HEK293T (cell line): ENCODE data around the gene CSRP1.

Experiments used
- CTCF ChIA-PET: fragments of 350-600 bp; formaldehyde crosslinking; extraction: SDS; loops from one replicate; lab custom pipeline; 2021; ENCODE audit warnings: antibody characterized with exemption, inconsistent platforms; lab: Yijun Ruan, JAX
- POLR2A ChIA-PET: fragments of 350-600 bp; formaldehyde crosslinking; extraction: SDS; loops from one replicate; lab custom pipeline; 2020; ENCODE audit warnings: antibody characterized with exemption, inconsistent platforms; lab: Yijun Ruan, JAX
- DNase-seq: peaks from one replicate; pipeline ENCODE4 v3.0.0; 2012; ENCODE audit warnings: mixed read lengths; ENCODE audit errors: extremely low spot score
- ARNT ChIP-seq: fragments of 450-650 bp; IDR thresholded peaks from 2 replicates; pipeline ENCODE4 v1.6.1; 2017; ENCODE audit warnings: mild to moderate bottlenecking
- BHLHE40 ChIP-seq: fragments of 450-650 bp; IDR thresholded peaks from 2 replicates; pipeline ENCODE4 v1.6.1; 2016; ENCODE audit warnings: mild to moderate bottlenecking, moderate library complexity, borderline replicate concordance
- CTBP1 ChIP-seq: fragments of 450-650 bp; IDR thresholded peaks from 2 replicates; pipeline ENCODE4 v1.6.1; 2016; ENCODE audit warnings: borderline replicate concordance
- ELF4 ChIP-seq: fragments of 450-650 bp; IDR thresholded peaks from 2 replicates; pipeline ENCODE4 v1.6.1; 2017; ENCODE audit warnings: antibody characterized with exemption
- FOXA1 ChIP-seq: fragments of 450-650 bp; IDR thresholded peaks from 2 replicates; pipeline ENCODE4 v1.6.1; 2016; ENCODE audit warnings: mild to moderate bottlenecking
- FOXK2 ChIP-seq: fragments of 450-650 bp; IDR thresholded peaks from 2 replicates; pipeline ENCODE4 v1.6.1; 2016; ENCODE audit warnings: mild to moderate bottlenecking
- FOXM1 ChIP-seq: fragments of 450-650 bp; IDR thresholded peaks from 2 replicates; pipeline ENCODE4 v1.6.1; 2017; ENCODE audit warnings: mild to moderate bottlenecking, borderline replicate concordance
- HDGF ChIP-seq: fragments of 450-650 bp; IDR thresholded peaks from 2 replicates; pipeline ENCODE4 v1.6.1; 2017; ENCODE audit warnings: antibody characterized with exemption, borderline replicate concordance
- L3MBTL2 ChIP-seq: fragments of 450-650 bp; conservative IDR thresholded peaks from 2 replicates; pipeline ENCODE4 v1.6.1; 2016; ENCODE audit warnings: mild to moderate bottlenecking
- LEF1 ChIP-seq: fragments of 450-650 bp; IDR thresholded peaks from 2 replicates; pipeline ENCODE4 v1.6.1; 2017; ENCODE audit warnings: mild to moderate bottlenecking, borderline replicate concordance
- NFRKB ChIP-seq: fragments of 450-650 bp; IDR thresholded peaks from 2 replicates; pipeline ENCODE4 v1.6.1; 2016; ENCODE audit warnings: mild to moderate bottlenecking, moderate library complexity
- PKNOX1 ChIP-seq: fragments of 450-650 bp; IDR thresholded peaks from 2 replicates; pipeline ENCODE4 v1.6.1; 2016
- SP1 ChIP-seq: fragments of 450-650 bp; IDR thresholded peaks from 2 replicates; pipeline ENCODE4 v1.6.1; 2017
- SUZ12 ChIP-seq: fragments of 450-650 bp; IDR thresholded peaks from 2 replicates; pipeline ENCODE4 v1.6.1; 2016; ENCODE audit warnings: mild to moderate bottlenecking
- TARDBP ChIP-seq: fragments of 450-650 bp; IDR thresholded peaks from 2 replicates; pipeline ENCODE4 v1.6.1; 2016
- ZNF384 ChIP-seq: fragments of 450-650 bp; IDR thresholded peaks from 2 replicates; pipeline ENCODE4 v1.6.1; 2016

CSRP1 gene

GRCh38 chr1:201459052-201459451 is 47.9 kb downstream of the CSRP1 start:
- ChIA-PET POLR2A (no interaction called here), CTCF (interaction anchor here (0.6 to 3.0 kb wide), 2 partner anchors 11 to 24 kb away, joined by 3 to 10 read pairs; no protein-coding TSS in a partner anchor)
- no peak for TF ChIP-seq FOXK2
- TF ChIP-seq ZNF384 = no peak
- no peak for TF ChIP-seq FOXM1
- TF ChIP-seq BHLHE40 = no peak
- no peak for DNase-seq

GRCh38 chr1:201457508-201457960 is 49.4 kb downstream of the CSRP1 start:
- ChIA-PET POLR2A (interaction anchor here (1.1 kb wide), 1 partner anchor 23 kb away, joined by 4 read pairs; no protein-coding TSS in a partner anchor), CTCF (interaction anchor here (1.0 to 2.6 kb wide), 2 partner anchors 10 to 24 kb away, joined by 3 to 11 read pairs; no protein-coding TSS in a partner anchor)
- no peak for TF ChIP-seq FOXK2
- no peak for TF ChIP-seq FOXA1
- TF ChIP-seq PKNOX1 = no peak
- TF ChIP-seq FOXM1 = no peak
- TF ChIP-seq L3MBTL2 = no peak
- no peak for TF ChIP-seq TARDBP
- TF ChIP-seq HDGF = no peak
- TF ChIP-seq NFRKB = no peak
- no peak for TF ChIP-seq CTBP1
- no peak for TF ChIP-seq ARNT
- TF ChIP-seq BHLHE40 = no peak
- TF ChIP-seq LEF1 = no peak
- no peak for TF ChIP-seq ELF4
- TF ChIP-seq SUZ12 = no peak
- no peak for TF ChIP-seq ZNF384
- TF ChIP-seq SP1 = no peak
- DNase-seq = no peak

GRCh38 chr1:201456499-201457309 is 50.2 kb downstream of the CSRP1 start:
- no peak for DNase-seq
- no peak for TF ChIP-seq NFRKB
- no peak for TF ChIP-seq HDGF
- TF ChIP-seq CTBP1 = no peak
- TF ChIP-seq ARNT = no peak
- TF ChIP-seq SUZ12 = no peak
- no peak for TF ChIP-seq FOXK2
- TF ChIP-seq FOXA1 = no peak
- TF ChIP-seq LEF1 = no peak
- TF ChIP-seq FOXM1 = no peak
- no peak for TF ChIP-seq ZNF384
- TF ChIP-seq ELF4 = no peak
- no peak for TF ChIP-seq TARDBP
- ChIA-PET CTCF (interaction anchor here (1.0 to 2.6 kb wide), 2 partner anchors 9 to 25 kb away, joined by 3 to 11 read pairs; no protein-coding TSS in a partner anchor), POLR2A (interaction anchor here (1.1 kb wide), 1 partner anchor 23 kb away, joined by 4 read pairs; no protein-coding TSS in a partner anchor)

- no peak for DNase-seq
- TF ChIP-seq FOXA1 = no peak
- no peak for TF ChIP-seq ARNT
- TF ChIP-seq HDGF = no peak
- TF ChIP-seq LEF1 = no peak
- TF ChIP-seq ELF4 = no peak
- TF ChIP-seq ZNF384 = no peak
- TF ChIP-seq FOXM1 = no peak
- no peak for TF ChIP-seq TARDBP
- no peak for TF ChIP-seq NFRKB
- TF ChIP-seq SP1 = no peak
- TF ChIP-seq CTBP1 = no peak
- TF ChIP-seq BHLHE40 = no peak
- TF ChIP-seq FOXK2 = no peak
- no peak for TF ChIP-seq L3MBTL2
- no peak for TF ChIP-seq PKNOX1
- TF ChIP-seq SUZ12 = no peak
- POLR2A ChIA-PET = no interaction called here
- CTCF ChIA-PET = interaction anchor here (0.7 to 1.2 kb wide), 2 partner anchors 19 to 46 kb away, joined by 3 read pairs; no protein-coding TSS in a partner anchor
Observed at GRCh38 chr1:201455098-201455497, 51.8 kb downstream of the CSRP1 start.

GRCh38 chr1:201454608-201455007 is 52.3 kb downstream of the CSRP1 start:
- TF ChIP-seq LEF1 = no peak
- TF ChIP-seq SUZ12 = no peak
- no peak for DNase-seq
- POLR2A ChIA-PET = no interaction called here
- CTCF ChIA-PET = no interaction called here

- POLR2A ChIA-PET = no interaction called here
- DNase-seq = no peak
- TF ChIP-seq SUZ12 = no peak
- no peak for TF ChIP-seq ELF4
- TF ChIP-seq FOXK2 = no peak
- no peak for TF ChIP-seq CTBP1
- no peak for TF ChIP-seq HDGF
- no peak for TF ChIP-seq NFRKB
- TF ChIP-seq ZNF384 = no peak
- TF ChIP-seq L3MBTL2 = no peak
- no peak for TF ChIP-seq TARDBP
- no peak for TF ChIP-seq FOXM1
- no peak for TF ChIP-seq LEF1
- TF ChIP-seq ARNT = no peak
- CTCF ChIA-PET = no interaction called here
Observed at GRCh38 chr1:201452866-201453265, 54.1 kb downstream of the CSRP1 start.
